GF-D8 (cell line): Measurements from ENCODE around the gene SETD4.

ENCODE experiments used
- DNase-seq: peaks from one replicate; lab custom pipeline; 2025; lab: John Stamatoyannopoulos, UW

Gene SETD4

DNA sequence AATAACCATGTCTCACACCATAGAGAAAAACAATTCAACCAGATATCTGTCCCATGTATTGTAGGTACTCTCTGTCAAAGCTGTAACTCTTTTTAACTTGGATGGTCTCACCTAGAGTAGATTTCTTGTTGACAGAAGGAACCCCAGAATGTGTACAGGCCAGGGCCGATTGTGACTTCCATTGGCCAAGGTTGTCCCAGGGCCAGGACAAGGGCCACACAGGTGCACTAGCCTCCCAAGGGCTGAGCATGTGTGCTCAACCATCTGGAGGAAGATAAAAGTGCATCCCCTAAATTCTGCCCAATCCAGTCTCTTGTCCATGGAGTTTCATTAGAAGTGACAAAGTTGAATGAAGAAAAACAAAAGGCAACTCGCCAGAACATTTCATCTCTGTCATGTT, 51.8 kb downstream of the SETD4 start:
- DNase-seq: no peak

DNA sequence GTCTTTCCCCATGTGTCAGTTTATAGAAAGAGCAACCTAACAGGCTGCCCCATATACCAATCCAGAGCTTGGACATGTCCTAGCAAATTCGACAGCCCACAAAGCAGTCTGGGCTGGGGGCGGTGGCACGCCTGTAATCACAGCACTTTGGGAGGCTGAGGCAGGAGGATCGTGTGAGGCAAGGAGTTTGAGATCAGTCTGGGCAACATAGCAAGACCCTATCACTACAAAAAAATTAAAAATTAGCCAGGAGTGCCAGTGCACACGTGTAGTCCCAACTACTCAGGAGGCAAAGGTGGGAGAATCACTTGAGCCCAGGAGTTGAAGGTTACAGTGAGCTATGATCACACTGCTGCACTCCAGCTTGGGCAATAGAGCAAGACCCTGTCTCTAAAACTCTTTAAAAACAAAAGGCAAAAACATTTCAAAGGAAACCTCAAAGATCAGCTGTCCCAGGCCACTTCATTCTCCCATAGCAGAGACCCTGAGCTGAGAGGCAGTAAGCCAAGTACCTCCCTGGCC, 54.4 kb downstream of the SETD4 start:
- no peak for DNase-seq

- no peak for DNase-seq
Observed at GRCh38 chr21:36005018-36005417, 55.3 kb downstream of the SETD4 start.

DNA sequence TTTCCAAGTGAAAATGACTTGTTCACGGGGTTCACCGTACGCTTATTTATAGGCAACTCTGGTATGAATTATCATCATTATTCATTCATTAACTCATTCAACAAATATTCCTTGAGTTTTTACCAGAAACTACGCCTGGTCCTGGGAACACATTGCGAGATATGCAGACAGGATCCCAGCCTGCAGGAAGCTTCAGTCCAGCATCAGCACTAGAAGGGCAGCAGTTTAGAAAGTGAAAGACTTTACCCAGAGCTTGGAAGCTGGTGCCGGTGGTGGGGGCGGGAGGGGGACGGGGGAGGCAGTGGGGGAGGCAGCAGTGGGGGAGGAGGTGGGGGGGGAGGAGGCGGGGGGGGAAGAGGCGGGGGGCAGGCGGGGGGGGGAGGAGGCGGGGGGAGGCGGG, 55.9 kb downstream of the SETD4 start:
- no peak for DNase-seq

- DNase-seq: no peak
Observed at GRCh38 chr21:36003776-36004175, 56.5 kb downstream of the SETD4 start.

DNA sequence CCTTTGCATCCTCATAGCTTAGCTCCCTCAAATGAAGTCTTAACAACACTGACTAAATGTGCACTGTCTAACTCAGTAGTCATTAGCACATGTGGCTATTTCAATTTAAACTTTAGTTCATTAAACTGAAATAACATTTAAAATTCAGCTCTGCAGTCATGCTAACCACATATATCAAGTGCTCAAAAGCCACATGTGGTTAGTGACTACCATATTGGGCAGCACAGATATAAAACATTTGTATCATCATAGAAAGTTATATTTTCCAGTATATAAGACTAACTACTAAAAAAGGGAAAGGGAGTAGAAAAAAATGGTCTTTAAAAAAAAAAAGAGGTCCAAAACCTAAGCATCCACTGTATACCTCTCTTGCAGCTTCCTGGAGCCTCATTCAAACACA, 64.1 kb downstream of the SETD4 start:
- DNase-seq: no peak

DNA sequence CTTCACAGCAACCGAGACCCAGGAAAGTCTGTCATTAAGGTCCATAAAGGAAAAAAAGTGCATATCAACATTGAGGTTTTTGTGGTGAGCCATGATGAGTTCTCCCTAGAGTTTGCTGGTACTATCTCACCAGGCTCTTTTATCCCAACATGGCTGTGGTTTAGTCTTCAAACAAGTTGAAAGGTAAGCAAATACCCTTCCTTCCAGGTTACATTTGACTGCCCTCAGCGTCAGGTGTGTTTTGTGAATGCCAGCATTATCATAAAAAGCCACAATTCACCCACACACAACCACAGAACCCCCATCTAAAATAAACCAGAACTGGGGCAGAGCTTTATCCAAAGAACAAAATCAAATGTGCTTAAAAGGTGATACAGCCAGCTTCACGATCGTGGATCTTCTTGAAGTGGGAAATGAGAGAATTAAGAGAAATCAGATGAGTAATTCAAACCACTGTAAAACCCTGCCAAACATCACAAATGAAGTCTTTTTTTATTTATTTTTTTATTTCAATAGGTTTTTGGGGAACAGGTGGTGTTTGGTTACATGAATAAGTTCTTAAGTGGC, 64.7 kb downstream of the SETD4 start:
- DNase-seq: no peak

GRCh38 chr21:35994613-35995012, 65.7 kb downstream of the SETD4 start:
- no peak for DNase-seq

- DNase-seq: no peak
Observed at GRCh38 chr21:35993875-35994490, 66.3 kb downstream of the SETD4 start.

DNA sequence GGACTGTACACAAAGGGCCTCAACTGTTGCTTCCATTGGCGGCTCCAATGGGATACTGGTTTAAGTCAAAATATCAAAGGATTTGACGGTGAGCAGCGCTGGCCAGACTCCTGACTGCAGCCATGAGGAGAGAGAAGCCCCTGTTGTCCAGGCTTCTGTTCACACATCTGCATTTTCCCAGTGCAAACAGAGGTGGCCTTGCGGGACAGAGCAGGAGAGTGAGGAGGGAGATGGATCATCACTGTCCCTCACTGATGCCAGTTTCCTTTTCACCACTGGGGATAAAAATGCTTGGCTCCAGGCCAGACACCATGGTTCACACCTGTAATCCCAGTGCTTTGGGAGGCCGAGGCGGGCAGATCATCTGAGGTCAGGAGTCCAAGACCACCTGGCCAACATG, 69.2 kb downstream of the SETD4 start:
- no peak for DNase-seq

GRCh38 chr21:35990609-35991008, 69.7 kb downstream of the SETD4 start:
- no peak for DNase-seq

GRCh38 chr21:35989138-35989735, 71.1 kb downstream of the SETD4 start:
- no peak for DNase-seq

GRCh38 chr21:35988416-35989137, 71.7 kb downstream of the SETD4 start:
- DNase-seq: peak; percentile 61

DNA sequence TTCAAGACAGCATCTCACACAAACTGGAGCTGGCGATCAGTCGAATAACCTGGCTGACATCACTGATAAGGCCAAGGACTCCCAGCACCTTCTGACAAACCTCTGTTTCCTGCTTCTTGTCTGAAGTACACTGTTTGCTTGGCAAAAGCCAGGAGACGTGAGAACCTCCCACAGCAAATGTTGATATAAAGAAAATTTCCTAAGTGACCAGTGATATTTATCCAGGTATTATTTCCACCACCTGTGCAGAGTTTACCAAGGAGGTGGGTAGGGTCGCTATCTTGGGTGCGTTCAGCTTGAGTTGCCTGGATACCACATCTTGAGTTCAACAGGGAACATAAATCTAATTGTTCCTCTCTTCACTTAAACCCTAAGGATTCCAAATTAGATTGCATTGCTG, 72.9 kb downstream of the SETD4 start:
- DNase-seq: no peak

- DNase-seq: no peak
Observed at GRCh38 chr21:35984654-35985361, 75.5 kb downstream of the SETD4 start.
